ENCODE data around the gene POLR2E.
A peak's percentile ranks its signal among the peaks of the same experiment; 100 is the strongest.
"Not testable (repeated sequence)": the region's sequence is repeated elsewhere in the genome, so short reads cannot be mapped to it uniquely, and the experiment has no call there.

Gene POLR2E

DNA sequence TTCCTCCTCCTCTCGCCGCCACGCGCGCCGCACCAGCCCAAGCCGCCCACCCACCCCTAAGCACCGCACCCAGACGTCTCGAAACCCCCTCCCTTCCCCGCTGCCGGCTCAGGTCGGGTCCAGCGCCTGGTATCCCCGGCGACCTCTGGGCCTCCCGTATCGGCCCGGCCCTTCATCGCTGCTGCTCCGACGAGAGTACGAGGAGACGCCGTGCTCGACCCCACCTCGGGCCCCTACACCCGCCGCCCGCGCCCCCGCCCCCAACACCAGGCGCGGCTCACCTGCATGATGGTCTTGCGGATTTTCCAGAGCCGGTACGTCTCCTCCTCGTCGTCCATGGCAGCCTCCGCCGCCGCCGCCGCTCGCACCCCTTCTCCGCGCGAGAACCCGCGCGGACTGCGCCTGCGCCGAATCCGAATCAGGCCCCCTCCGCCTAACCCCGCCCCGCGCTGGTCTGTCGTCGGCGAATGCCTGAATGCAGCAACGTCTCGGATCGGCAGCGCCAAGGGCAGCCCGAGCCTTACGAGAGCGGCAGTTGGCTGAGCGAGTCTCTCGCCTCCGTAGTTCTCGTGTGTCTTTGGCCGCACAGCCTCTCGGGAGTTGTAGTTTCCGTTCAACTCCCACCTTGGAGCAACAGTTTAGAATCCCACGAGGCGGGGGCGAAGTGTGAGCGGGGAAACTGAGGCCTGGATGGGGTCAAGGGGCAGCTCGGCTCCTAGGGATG, at the start of gene POLR2E:
POLR2E (minus strand) TSS at position 398 of the 724 bp plus-strand sequence; CDS start at position 338, 60 bp downstream.
- DNase-seq (ENCODE audit: low read depth) = peak; percentile 97

DNA sequence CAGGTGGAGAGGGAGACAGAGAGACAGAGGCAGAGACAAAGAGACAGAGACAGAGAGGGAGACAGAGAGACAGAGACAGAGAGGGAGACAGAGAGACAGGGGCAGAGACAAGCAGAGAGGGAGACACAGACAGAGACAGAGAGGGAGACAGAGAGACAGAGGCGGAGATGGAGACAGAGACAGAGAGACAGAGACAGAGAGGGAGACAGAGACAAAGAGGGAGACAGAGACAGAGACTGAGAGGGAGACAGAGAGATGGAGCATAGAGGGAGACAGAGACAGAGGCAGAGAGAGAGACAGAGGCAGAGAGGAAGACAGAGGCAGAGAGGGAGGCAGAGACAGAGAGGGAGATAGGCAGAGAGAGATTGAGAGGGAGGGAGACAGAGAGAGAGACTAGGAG, 49.6 kb upstream of the POLR2E start:
- DNase-seq (ENCODE audit: low read depth) = no peak

DNA sequence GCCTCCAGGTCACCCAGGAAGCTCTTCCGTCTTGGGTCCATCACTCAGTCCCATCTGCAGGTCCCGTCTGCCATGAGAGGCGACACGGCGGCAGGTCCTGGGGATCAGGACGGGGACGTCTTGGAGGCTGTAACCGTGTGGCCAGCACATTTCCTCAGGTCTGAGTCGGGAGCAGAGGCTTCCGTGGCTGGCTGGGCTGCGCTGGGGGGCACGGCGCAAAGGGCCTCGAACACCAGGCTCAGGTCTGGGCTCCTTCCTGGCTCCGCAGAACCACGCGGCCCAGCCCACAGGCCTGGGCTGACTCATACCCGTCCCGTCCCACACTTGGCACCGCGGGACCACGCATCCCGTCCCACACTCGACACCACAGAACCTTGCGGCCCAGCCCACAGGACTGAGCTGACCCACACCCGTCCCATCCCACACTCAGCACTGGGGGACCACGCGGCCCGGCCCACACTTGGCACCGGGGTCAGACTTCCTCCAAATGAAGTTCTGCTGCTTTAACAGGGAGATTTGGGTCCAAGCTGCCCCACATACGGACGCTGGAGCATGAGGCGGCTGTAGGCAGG, 48.7 kb upstream of the POLR2E start:
- DNase-seq (ENCODE audit: low read depth) = no peak

DNA sequence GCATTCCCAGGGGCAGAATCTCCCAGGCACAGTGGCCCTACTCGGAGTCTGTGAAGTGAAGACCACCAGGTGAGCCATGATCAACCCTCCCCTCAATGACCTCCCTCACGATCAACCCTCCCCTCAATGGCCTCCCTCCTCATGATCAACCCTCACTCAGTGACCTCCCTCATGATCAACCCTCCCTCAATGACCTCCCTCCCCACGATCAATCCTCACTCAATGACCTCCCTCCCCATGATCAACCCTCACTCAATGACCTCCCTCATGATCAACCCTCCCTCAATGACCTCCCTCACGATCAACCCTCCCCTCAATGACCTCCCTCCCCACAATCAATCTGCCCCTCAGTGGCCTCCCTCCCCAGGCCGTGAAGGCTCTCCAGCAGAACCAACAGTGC, 46.8 kb upstream of the POLR2E start:
- no peak for DNase-seq (ENCODE audit: low read depth)

DNA sequence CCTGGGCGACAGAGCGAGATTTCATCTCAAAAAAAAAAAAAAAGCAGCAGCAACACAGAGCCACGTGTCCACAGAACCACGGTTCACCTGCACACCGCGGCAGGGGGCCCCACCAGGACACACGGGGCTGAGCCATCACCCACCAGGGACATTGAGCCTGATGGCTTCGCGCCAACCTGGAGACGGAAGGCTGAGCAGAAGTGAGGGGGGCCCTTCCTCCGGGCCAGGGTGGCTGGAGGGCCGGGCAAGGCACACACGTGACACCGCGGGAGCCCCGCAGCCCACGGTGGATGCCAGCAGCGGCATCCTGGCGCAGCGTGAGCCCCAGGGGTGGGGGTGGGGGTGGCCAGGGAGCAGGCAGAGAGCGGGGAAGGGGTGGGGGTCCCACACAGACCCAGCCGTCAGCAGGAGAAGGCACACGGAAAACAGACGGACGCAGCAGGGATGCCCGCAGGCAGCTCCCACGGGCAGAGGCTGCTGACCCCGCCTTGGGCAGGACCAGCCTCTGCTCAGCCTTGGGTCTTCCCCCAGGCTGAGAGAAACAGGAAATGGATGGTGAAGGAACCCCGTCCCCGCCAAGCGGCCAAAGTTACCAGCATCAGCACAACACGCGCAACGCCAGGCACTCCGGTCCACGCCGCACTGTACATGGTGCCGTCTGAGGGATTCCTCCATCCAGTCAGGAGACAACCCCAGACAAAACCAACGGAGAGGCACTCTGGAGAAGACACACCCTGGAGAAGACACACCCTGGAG, 45.3 kb upstream of the POLR2E start:
- no peak for DNase-seq (ENCODE audit: low read depth)

DNA sequence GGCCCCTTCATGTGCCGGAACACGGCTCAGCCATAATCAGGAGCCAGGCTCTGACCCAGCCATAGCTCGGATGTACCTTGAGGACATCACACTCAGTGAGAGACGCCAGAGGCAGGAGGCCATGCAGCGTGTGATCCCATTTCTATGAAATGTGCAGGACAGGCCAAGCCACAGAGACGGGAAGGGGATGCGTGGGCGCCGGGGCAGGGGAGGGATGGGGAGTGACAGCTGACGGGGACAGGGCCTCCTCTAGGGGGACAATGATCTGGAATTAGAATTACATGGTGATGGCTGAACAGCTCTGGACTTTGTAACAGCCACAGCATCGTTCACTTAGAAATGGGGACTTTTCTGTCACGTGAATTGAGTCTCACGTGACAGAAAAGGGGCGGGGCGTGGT, 44.0 kb upstream of the POLR2E start:
- no peak for DNase-seq (ENCODE audit: low read depth)

DNA sequence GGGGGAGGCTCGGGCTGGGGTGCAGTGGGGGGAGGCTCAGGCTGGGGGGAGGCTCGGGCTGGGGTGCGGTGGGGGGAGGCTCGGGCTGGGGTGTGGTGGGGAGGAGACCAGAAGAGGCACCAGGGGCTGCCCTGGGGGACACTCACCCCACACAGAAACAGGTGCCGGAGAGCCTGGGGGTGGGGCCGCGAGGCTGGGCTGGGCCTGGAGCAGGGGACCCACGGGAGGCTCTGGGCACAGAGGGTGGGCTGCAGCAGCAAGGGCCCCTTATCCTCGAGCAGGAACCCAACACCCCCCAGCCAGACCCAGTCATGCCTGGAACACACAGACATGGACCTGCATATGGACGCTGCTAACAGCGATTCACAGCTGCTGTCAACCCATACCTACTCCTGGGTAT, 42.9 kb upstream of the POLR2E start:
- DNase-seq (ENCODE audit: low read depth) = no peak

DNA sequence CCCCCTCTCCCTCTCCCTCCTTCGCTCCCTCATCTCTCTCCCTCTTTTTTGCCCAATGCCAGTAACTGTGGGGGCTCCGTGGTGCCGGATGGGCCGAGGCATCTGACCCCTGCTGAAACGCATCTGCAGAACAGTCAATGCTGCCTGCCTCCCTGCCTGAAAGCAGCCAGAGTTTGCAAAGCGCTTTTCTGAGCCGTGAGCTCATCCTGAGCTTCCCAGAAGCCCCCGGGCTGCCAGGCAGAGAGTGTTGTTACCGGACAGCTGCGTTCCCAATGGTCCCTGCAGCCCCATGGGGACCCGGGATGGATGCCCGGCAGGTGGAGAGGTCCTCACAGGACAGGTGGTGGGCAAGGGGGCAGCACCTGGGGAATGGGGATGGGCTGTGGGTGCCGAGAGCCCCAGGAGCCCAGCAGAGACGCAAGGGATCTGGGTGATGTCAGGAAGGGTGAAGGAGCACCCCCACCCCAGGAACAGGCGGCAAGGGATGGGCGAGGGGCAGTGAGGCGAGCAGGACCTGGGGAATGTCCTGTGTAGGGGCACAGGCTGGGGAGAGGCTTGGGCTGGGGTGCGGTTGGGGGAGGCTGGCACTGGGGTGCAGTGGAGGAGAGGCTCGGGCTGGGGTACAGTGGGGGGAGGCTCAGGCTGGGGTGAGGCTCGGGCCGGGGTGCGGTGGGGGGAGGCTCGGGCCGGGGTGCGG, 41.6 kb upstream of the POLR2E start:
- no peak for DNase-seq (ENCODE audit: low read depth)

DNA sequence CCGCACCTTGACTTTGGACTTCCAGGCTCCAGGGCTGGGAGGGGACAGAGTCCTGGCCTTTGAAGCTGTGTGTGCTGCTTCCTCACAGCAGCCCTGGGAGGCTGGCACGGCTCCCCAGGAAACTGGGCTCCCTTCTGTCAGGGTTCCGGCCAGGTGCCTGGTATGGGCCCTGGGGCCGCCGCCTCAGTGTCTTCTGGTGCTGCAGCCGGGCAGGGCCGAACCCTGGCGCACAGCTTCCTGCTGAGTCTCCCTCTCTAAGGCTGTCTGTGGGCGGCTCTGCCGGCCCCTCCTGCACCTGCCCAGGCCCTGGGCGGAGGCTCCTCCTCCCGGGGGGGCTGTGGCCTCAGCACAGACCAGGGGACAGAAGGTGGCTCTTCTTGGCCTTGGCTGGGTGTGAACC, 41.0 kb upstream of the POLR2E start:
- no peak for DNase-seq (ENCODE audit: low read depth)

DNA sequence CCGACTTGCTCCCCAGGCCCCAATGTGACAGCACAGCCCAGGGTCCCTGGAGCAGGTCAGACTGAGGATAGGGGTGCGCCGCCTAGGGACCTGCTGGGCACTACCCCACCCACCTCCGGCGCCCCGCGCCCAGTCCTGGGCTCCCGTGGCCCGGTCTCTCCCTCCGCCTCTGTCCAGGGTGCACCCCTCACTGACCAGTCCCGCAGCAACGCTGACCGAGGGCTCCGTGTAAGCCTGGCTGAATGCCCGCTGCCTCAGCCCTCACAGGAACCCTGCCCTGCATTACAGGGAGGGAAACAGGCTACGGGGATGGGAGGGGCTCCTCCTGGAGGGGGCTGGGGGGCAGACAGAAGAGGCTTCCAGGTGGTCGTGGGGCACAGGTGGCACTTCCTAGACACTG, 40.3 kb upstream of the POLR2E start:
- no peak for DNase-seq (ENCODE audit: low read depth)

DNA sequence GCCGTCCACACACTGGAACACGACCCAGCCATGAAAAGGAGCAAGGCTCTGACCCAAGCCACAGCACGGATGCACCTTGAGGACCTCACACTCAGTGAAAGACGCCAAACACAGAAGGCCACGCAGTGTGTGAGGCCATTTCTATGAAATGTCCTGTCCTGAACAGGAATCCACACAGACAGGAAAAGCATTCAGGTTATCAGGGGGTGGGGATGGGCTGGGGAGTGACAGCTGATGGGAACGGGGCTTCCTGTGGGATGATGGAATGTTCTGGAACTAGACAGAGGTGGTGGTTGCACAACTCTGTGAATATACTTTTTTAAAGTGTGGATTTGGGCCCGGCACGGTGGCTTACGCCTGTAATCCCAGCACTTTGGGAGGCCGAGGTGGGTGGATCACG, 39.3 kb upstream of the POLR2E start:
- no peak for DNase-seq (ENCODE audit: low read depth)

DNA sequence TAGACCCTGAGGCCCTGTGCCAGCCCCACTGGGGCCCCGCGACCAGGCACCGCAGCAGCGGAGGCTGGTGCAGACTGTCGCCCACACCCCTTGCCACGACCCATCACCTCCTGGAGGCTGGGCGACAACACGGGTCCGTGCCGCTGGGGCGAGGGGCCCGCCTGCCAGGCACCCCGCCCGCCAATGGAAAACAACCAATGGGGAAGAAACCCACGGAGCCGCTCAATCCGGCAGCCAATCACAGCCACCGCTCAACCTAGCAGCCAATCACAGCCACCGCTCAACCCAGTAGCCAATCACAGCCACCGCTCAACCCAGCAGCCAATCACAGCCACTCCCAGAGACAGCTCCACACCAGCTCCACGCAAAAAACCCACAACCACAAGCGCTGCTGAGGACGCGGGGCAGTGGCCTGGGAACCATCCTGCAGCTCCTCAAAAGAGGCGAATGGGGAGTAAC, 38.3 kb upstream of the POLR2E start:
- DNase-seq (ENCODE audit: low read depth) = peak; percentile 66

DNA sequence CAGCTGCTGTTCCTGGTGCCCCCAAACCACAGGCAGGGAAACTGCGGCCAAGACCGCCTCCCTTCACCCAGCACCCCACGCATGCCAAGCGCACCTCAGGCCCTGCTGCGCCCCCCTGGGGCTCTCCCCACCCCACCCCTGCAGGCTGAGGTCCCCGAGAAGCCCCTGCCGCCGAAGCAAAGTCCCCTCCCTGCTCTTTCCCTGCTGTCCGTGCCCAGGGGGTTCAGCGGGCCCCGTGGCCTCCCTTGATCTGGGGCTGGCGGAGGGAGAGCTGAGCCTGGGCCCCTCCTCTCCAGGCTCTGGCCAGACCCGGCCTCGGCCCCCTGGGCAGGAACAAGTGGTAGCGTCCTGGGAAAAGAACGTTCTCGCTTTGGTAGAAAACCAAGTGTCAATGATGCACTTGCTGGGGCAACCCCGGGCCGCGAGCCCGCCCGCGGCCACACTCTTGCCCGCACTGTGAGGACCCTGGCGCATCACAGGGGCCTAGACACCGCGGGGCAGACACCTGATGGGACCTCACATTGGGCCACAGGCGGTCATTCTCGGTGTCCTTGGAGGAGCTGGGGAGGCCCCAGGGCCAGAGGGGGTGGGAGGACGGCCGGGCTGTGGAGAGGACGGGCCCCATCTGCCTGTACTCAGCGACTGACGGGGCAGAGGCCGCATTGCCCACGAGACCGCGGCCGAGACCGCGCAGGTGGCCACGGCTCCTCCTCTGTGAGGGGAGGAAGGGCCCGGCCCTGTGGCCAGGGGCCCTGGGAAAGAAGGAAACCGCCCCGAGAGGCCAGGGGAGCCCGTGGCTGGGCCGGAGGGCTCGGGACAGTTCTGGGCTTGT, 37.6 kb upstream of the POLR2E start:
- no peak for DNase-seq (ENCODE audit: low read depth)

DNA sequence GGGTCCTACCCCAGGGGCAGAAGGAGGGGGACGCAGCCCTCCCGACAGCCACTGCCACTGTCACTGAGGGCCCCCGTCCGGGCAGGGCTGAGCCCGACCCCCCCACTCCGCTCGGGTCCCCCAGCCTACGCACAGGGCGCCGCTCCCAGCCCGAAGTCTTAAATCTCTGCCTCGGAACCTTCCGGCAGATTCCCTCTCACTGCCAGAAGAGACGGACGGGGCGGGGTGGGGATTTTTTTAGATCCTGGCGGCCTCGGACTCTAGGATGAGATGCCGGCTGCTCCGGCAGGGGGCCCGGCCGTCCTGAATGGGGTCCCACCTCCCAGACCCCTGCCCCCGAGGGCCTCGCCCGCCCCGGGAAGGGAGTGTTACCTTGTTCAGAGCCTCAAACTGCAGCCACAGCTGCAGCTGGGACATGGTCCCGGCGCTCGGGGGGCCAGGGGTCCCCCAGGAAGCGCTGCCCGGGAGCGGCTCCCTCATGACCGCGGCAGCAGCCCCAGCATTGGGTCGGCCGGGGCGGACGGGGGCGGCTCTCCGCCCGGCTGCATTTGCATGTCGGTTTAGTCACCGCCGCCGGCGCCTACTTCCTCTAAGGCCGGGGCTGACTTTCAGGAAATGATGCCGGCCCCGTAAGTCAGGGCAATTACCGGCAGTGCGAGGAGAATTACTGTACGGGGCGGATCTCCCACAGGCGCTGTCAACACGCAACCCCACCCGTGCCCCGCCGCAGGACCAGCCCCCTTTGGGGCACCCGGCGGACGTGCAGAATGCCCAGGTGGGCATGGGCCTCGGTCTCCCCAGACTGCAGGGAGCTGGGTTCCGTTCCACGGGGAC, 36.8 kb upstream of the POLR2E start:
- peak; percentile 85 for DNase-seq (ENCODE audit: low read depth)

DNA sequence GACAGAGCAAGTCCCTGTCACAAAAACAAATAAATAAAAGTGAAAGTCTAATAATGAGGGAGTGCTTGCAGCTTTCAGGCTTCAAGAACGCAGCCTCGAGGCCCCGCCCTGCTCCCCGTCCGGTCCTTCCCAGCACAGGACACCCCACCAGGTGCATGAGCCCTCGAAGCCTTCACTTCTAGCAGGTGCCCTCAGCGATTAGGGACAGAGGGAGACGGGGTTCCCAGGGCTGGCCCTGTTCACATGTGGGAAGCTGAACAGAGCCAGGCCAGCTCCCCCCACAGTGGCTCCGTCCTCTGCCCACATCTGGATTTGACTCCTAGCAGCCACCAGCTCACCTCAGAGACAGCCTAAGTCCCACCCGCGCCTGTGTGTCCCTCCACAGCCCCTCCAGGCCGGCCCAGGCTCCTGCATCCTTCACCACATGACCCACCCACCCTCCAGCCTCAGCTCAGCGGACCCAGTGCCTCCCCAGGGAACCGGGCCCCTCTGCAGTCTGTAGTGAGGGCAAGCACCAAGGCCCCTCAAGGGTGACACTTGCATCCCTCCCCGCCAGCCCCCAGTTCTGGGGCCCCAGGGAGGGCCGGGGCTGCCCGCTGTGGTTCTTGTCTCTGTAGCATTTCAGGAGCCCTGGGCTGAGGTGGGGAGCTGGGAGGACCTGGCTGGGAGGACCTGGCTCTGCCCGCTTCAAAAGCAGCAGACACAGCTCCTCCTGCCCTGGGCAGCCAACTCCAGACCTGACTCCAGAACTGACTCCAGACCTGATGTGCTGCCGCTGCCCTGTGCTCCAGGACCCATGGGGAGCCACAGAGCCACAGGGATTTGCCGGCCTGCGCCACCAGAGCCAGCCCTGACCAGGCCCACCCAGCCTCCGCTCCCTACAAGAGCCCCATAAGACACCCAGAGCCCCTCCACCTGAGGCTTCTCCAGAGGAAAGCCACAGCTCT, 35.9 kb upstream of the POLR2E start:
- peak; percentile 36 for DNase-seq (ENCODE audit: low read depth)

DNA sequence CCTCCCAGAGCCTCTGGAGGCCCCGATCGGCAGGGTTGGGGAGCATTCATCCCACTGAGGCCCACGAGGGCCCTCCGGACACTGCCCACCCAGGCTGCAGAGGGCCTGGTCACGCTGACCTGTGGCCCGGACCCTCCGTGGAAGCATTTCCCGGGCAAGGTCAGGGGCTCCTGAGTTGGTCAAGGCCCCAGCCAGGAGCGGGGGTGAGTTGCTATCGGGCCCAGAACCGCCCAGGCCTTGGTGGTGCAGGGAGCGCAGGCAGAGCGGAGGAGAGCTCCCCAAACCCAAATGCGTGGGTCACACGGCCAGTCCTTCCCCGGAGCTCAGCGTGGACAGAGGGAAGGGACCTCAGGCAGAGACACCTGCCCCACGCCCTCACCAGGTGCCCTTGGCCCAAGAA, 34.4 kb upstream of the POLR2E start:
- DNase-seq (ENCODE audit: low read depth) = no peak

DNA sequence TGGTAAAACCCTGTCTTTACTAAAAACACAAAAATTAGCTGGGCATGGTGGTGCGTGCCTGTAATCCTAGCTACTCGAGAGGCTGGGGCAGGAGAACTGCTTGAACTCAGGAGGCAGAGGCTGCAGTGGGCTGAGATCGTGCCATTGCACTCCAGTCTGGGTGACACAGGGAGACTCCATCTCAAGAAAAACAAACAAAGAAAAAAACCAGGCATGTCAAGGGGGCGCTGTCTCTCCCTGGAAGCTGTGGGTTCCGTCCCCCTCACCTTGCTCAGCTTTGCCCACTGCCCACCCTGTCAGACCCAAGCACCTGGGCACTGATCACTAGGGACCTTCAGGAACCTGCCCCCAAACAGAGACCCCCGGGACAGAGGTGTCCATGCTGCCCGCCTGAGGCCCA, 33.9 kb upstream of the POLR2E start:
- not testable (repeated sequence) for DNase-seq (ENCODE audit: low read depth)

DNA sequence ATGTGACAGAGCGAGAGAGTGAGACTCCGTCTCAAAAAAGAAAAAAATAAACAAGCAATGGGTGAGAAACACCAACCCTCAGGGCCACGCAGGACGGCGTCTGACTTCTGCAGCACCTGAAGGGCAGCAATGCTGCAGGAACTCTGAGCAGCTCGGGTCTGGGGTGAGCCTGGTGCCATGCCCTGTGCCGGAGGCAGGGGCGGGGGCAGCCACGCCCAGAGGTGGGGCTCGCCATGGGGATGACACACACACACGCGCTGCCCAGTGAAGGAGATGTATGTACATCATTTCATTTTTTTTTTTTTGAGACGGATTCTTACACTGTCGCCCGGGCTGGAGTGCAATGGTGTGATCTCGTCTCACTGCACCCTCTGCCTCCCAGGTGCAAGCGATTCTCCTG, 32.9 kb upstream of the POLR2E start:
- DNase-seq (ENCODE audit: low read depth) = no peak

DNA sequence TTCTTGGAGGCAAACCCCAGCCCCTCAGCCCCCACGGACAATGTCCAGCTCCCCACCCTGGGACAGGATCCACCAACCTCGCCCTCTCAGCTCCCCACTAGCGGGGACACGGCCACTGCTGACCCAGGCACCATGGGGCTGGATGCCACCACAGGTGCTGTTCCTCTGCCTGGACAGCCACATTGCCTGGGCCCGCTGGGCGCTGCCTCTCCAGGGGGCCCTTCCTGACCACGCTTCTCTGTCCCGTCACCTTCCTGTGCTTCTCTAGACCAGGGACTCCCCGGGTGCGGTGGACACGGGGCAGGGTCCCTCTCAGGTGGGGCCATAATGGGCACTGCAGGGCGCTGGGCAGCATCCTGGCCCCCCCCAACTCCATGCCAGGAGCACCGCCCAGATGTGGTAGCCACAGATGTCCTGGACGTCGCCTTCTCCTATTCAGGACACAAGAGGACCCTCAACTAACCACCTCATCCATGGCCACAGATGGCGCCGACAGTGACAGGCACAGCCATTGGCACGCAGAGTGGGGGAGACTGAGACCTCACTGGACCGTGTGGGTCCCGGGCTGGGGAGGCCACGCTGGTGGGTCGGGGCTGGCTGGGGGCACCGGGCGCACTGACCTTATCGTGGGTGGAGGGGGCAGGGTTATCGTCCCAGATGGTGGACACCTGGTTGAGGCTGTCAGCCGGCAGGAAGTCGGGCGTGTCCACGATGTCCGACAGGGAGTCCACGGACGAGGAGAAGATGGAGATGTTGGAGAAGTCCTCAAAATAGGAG, 32.0 kb upstream of the POLR2E start:
- no peak for DNase-seq (ENCODE audit: low read depth)
